NCI-H1694 treated with DMSO at 0.1 percent for 48 hours (cell line): Measurements from ENCODE around the gene PRMT7.

ENCODE experiments used
- DNase-seq: peaks from one replicate; lab custom pipeline; 2025; lab: John Stamatoyannopoulos, UW

Gene PRMT7

GRCh38 chr16:68347605-68348004 is 36.8 kb downstream of the PRMT7 start:
- no peak for DNase-seq

DNA sequence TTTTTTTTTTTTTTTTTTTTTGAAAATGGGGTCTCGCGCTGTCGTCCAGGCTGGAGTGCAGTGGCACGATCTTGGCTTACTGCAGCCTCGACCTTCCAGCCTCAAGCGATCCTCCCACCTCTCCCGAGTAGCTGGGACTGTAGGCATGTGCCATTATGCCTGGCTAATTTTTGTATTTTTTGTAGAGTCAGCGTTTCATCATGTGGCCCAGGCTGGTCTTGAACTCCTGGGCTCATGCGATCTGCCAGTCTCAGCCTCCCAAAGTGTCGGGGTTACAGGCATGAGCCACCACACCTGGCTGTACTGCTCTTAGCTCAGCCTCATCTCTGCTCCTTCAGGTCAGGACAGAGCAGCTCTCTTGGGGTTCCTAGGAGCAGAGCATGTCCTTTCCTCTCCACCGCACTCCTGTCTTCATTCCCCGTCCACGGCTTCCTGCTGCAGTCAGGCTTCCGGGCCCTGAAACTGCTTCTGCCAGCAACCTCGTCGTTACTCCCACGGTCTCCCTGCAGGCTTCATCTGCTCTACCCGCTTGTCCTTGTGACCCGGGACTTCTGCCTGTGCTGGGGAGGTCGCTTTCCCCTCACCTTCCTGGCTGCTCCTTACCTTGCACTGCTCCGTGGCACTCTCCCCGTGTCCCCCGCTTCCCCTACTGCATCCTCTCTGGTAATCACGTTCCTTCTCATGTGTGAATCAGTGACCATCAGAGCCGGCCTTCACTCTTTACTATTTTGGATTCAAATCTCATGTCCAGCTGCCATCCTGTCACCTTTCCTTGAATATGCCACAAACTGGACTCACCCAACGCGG is 38.0 kb downstream of the PRMT7 start:
- no peak for DNase-seq

DNA sequence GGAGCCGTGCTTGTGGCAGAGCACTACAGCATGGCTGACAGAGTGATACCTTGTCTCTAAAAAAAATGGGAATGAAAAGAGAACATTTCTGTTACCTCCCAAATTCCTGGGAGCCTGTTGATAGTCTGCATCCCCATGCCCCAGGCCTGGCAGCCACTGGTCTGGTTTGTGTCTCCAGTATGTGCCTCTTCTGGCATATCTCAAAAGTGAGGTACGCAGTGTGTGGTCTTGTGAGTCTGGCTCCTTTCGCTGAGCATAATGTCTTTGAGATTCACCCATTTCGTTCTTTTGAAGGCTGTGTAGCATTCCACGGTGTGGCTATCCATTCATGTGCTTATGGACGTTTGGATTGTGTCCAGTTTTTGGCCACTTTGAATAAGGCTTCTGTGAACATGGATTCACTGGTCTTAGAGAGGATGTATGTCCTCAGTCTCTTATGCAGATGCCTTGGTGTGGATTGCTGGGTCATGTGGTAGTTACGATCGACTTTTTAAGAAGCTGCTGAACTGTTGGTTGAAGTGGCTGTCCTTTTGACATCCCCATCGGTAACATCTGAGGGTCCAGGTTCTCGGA is 39.1 kb downstream of the PRMT7 start:
- no peak for DNase-seq

GRCh38 chr16:68350813-68351350 is 40.1 kb downstream of the PRMT7 start:
- DNase-seq: no peak

DNA sequence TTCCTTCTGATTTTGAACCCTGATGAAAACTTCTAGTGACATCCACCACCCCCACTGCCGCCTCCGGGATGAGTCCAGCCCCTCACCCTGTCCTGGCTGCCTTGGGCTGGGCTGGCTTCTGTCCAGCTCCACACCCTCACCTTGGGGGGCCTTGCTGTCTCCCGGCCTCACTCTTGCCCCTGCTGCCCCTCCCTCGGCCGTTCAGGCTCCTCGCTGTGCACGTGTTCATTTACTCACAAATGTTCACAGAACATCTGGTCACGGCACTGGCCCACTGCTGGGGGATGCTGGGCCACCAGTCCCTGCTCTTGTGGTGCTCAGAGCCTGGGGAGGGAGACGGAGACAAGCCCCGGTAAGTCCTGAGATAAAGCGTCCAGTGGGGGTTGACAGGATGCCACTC is 40.6 kb downstream of the PRMT7 start:
- no peak for DNase-seq

GRCh38 chr16:68351991-68352431 is 41.2 kb downstream of the PRMT7 start:
- no peak for DNase-seq

GRCh38 chr16:68353366-68353765 is 42.5 kb downstream of the PRMT7 start:
- no peak for DNase-seq

- no peak for DNase-seq
Measured at GRCh38 chr16:68354816-68355215, 44.0 kb downstream of the PRMT7 start.

GRCh38 chr16:68355447-68356248 is 44.8 kb downstream of the PRMT7 start:
- no peak for DNase-seq

DNA sequence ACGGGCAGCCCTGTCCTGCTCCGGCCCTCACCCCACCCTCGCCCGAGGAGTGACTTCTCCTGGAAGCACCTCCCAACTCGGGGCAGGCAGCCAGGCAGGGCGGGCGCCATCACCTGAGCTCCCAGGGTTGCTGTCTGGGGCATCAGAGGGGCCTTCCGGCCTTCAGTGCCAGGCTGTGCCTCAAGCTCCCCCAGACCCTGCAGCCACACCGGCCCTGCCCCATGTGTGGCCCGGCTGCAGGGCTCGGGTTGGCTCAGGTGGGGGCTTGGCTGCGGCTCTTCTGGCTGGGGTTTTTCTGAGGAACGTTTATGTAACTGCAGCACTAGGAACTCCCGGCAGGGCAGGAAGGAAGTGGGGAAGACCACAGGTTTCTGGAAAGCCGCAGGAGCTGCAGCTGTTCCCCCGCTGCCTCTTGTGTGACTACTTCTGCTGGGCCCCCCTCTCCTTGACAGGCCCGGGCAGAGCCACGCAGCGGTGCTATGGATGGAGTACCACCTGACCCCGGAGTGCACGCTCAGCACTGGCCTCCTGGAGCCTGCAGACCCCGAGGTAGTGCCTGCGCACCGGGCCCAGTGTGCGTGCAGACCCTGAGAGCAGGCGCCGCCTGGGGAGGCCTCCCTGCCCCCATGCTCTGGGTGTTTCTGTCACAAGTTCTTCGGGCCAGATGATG is 45.6 kb downstream of the PRMT7 start:
- no peak for DNase-seq

DNA sequence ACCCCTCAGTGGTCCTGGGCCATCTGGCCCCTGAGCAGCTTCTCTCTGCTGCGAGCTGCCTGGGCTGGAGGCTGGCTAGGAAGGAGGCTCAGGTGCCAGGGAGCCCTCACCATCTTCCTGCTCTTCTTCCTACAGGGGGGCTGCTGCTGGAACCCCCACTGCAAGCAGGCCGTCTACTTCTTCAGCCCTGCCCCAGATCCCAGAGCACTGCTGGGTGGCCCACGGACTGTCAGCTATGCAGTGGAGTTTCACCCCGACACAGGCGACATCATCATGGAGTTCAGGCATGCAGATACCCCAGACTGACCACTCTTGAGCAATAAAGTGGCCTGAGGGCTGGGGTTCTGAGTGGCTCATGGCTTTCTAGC is 46.1 kb downstream of the PRMT7 start:
- DNase-seq: no peak

- no peak for DNase-seq
Measured at GRCh38 chr16:68357521-68357922, 46.7 kb downstream of the PRMT7 start.

- no peak for DNase-seq
Measured at GRCh38 chr16:68357923-68358322, 47.1 kb downstream of the PRMT7 start.

DNA sequence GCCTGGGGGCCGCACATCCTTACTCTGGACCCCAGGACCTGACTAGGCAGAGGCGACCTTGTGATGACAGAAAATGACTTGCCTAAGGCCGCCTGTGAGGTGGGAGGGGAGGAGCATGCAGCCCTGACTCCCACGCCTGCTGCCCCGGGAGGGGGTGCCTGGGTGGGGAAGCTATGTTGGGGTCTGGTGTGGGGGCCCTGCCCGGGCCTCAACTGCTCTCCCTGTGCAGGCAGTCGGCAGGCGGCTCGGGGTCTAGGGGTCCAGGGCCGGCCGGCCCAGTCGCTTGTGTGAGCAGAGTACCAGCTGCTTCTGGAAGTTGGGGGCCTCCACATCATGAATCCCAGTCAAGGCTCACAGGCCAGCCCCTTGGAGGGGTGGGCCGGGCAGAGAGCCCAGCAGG is 48.1 kb downstream of the PRMT7 start:
- DNase-seq: no peak

GRCh38 chr16:68359398-68360191 is 48.8 kb downstream of the PRMT7 start:
- no peak for DNase-seq

DNA sequence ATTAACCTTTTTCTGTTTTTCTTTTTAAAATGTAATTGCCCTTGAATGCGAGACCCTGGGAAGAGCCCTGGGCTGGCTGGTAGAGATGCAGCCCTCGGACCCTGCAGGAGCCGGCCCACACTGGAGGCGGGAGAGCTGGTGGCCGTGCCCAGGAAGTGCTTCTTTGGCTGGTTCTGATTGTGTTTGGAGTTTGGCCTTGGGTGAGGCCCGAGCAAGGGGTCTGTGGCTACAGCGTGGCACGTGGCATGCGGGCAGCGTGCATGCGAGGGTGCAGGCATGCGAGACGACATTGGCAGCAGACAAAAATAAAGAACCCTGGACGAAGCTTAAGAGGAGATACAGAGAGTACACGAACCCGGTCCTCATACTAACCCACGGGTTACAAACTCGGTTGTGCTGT is 49.7 kb downstream of the PRMT7 start:
- no peak for DNase-seq

DNA sequence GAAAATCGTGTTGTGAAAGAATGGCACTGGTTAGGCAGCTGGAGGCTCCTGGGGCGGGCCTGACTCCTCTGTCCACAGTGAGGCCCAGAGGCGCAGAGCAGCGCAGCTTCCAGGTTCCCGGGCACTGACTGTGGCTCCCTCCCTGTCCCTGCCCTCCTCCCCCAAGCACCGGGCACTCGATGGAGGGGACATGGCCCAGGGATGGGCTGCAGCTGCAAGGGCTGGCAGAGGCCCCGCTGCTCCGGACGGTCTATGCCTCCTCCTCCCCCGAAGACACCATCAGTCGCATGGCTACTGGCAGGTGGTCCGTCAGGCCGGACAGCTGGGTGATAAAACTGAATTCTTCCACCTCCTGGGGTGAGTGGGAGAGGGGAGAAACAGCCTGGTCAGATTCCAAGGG is 50.1 kb downstream of the PRMT7 start:
- no peak for DNase-seq

- no peak for DNase-seq
Measured at GRCh38 chr16:68361485-68361884, 50.7 kb downstream of the PRMT7 start.

- no peak for DNase-seq
Measured at GRCh38 chr16:68362262-68362913, 51.6 kb downstream of the PRMT7 start.

DNA sequence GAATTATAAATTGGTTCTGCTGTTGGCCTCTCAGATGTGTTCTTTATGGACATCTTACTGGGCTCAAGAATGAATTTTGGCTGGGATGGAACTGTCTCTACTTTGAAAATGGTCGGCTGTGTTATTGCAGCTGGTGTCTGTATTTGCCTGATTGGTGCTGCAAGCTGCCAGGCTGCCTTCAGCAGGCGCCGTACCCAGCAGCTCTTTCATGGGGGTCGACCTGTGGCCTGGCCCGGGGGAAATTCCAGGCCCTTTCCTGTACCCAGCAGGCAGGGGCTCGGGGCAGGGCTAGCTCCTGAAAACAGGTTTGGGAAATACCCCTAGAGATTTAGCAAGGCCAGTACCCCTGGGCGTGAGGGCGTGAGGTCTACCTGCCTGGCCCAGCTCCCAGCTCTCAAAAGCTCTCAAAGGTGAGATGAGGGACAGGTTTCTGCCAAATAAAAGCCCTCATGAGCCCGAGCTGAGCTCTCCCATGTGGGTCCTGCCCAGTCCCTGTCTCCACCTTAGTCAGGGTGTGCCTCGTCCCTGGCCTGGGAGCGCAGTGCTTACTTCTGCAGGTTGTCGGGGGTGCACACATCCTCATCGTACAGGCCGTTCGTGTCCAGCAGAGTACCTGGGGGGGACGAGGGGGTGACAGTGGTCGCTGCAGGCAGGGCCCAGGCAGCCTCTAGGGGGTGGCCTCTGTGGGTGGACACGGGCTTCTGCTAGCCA is 52.3 kb downstream of the PRMT7 start:
- no peak for DNase-seq
